Prostate gland (tissue), 2 donors: ENCODE results near the gene TRIM29. TPM values are rescaled to one million over a fixed set of nuclear protein-coding genes. Genes with fewer than 3 reads are reported as not detected.
"Not testable (repeated sequence)": the region's sequence is repeated elsewhere in the genome, so short reads cannot be mapped to it uniquely, and the experiment has no call there.

ENCODE experiments used
- DNase-seq: peaks from one replicate; pipeline ENCODE4 v3.0.0-alpha.2; 2019; ENCODE audit warnings: low spot score
- H3K27ac ChIP-seq, 2 donors: fragments of 200-600 bp; sonication (generic); 2 replicates each; pipeline ENCODE4 v1.5.1; 2017 to 2019
- H3K27me3 ChIP-seq: fragments of 200-600 bp; sonication (generic); replicated peaks from 2 replicates; pipeline ENCODE4 v1.5.1; 2019; ENCODE audit not compliant: insufficient read depth
- H3K36me3 ChIP-seq, 2 donors: fragments of 200-600 bp; sonication (generic); 1 replicate in 1 of 2; 2 replicates in 1 of 2; pipeline versions ENCODE4 v1.5.1 to v1.8.1; 2017 to 2019
- H3K4me1 ChIP-seq: fragments of 200-600 bp; sonication (generic); replicated peaks from 2 replicates; pipeline ENCODE4 v1.5.1; 2019
- H3K4me3 ChIP-seq, 2 donors: fragments of 200-600 bp; sonication (generic); 2 replicates each; pipeline ENCODE4 v1.5.1; 2017 to 2019
- H3K9me3 ChIP-seq: fragments of 200-600 bp; sonication (generic); 2 replicates; pipeline ENCODE4 v1.5.1; 2017
- POLR2A ChIP-seq: fragments of 450-650 bp; IDR thresholded peaks from one replicate; pipeline ENCODE4 v1.6.1; 2016; ENCODE audit warnings: antibody characterized with exemption, mild to moderate bottlenecking
- POLR2AphosphoS5 ChIP-seq: sonication (generic); formaldehyde crosslinking; IDR thresholded peaks from one replicate; pipeline ENCODE4 v1.6.1; 2017; ENCODE audit warnings: antibody characterized with exemption
- WGBS: methylation state at CpG from one replicate; pipeline ENCODE4 v1.1.5; 2018; 5-methylcytosine and 5-hydroxymethylcytosine counted together
- intact Hi-C: fragments of 100-400 bp; cut with DNase I; formaldehyde crosslinking; loops from one replicate; pipeline ENCODE4 v1.14.2; 2022
- total RNA-seq, 2 donors: library from RNA; depleted of rRNA; stranded (reverse); fragments of >200 nt; gene quantifications; one replicate each; pipeline ENCODE4 v1.1.0, GENCODE V29; 2016
- TF ChIP-seq, protein P1 (sequence below), 4 experiments: fragments of 200-600 bp in 2 of 4; fragments of 450-650 bp in 2 of 4; sonication (generic) in 2 of 4; IDR thresholded peaks; 1 replicate in 3 of 4; 2 replicates in 1 of 4; pipeline ENCODE4 v1.5.1; 2016 to 2019; ENCODE audit warnings: antibody characterized with exemption in 4 of 4, mild to moderate bottlenecking in 2 of 4, moderate library complexity in 2 of 4

Gene TRIM29
- total RNA-seq, 2 donors from 2014 or later, result 73.7 to 126 TPM

DNA sequence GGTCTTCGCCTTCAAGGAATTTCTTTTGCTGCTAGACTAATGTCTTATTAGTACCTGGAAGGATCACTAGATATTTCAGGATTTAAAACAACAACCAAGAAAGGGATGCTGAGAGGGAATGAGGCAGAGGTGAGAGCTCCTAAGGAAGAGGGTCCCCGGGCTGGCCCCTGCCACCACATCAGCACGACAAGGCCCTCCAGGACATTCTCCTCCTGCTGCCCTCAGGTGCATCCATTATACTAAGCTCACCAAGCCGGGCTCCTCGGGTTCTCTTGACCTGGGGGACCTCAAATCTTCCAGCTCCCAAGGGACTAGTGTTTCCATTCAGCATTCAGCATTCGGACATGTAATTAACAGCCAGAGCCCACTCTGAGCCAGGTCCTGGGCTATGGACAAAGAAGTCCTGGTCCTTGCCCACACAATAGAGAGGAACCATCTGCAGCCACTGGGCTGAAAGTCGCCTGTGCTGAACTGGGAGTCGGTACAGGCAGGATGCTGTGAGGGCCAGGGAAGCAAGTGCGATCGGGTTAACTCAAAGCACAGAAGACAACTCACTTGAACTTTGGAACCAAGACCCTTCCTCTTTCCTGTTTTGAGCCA lies 43.6 kb upstream of the TRIM29 start:
- TF ChIP-seq POLR2AphosphoS5 (no peak), POLR2A (no peak)
- TF ChIP-seq, protein P1, sequence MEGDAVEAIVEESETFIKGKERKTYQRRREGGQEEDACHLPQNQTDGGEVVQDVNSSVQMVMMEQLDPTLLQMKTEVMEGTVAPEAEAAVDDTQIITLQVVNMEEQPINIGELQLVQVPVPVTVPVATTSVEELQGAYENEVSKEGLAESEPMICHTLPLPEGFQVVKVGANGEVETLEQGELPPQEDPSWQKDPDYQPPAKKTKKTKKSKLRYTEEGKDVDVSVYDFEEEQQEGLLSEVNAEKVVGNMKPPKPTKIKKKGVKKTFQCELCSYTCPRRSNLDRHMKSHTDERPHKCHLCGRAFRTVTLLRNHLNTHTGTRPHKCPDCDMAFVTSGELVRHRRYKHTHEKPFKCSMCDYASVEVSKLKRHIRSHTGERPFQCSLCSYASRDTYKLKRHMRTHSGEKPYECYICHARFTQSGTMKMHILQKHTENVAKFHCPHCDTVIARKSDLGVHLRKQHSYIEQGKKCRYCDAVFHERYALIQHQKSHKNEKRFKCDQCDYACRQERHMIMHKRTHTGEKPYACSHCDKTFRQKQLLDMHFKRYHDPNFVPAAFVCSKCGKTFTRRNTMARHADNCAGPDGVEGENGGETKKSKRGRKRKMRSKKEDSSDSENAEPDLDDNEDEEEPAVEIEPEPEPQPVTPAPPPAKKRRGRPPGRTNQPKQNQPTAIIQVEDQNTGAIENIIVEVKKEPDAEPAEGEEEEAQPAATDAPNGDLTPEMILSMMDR (IDR thresholded peaks at IDR 0.05), result no peak
- 90% methylated on average over 10 of the region's 10 CpGs for WGBS
- Histone ChIP-seq H3K27ac (no peak overlapping the region), H3K4me1 (no peaks in the 10 kb centered on the region), H3K36me3 (no peaks in the 10 kb centered on the region), H3K27me3 (no peaks in the 10 kb centered on the region), H3K9me3 (no peaks in the 10 kb centered on the region), H3K4me3 (no peak overlapping the region)
- no peak for DNase-seq
- intact Hi-C loops, result no loop called here

DNA sequence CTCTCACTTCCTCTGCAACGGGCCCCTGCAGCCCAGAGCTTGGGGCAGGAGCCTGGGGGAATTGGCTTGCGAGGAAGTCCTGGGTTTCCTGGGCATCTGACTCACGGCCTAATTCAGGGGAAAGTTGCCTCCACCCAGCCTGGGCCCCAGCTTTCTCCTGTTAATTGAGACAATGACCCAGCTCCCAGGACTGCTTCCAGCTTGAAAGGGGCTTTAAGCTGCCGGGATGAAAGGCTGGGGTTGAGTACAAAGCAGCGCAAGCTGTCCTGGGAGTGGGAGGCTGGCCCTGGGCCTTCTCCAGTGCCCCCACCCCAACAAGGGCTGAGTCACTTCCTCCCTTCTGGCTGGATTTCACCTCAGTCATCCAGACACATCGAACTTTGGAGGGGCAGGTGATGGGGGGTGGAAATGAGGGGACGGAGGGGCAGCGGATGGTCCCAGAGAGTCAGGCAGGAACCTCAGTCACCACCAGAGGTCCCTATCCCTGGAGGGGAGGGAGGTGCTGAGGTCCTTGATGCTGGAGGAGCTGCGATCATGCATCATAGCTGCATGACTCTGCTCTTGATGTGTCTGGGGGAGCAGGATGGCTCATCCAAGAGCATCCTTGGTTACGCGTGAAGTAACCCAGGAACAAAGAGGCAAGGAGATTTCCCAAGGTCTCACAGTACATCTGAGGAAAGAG lies 42.8 kb upstream of the TRIM29 start:
- 63% methylated on average over 11 of the region's 11 CpGs for WGBS

DNA sequence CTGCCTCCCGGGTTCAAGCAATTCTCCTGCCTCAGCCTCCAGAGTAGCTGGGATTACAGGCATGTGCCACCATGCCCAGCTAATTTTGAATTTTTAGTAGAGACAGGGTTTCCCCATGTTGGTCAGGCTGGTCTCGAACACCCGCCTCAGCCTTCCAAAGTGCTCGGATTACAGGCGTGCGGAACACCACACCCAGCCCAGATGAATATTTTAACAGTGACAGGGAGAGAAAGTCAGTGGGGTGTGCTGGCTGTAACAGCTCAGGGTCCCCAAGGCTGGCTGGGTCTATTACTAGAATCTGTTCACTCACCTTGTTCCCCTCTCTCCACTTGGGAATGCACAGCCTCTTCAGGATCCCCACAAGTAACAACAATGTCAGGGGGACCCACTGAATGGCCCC lies 42.1 kb upstream of the TRIM29 start:
- WGBS, result 83% methylated on average over 5 of the region's 6 CpGs
- H3K4me1 ChIP-seq, H3K27ac ChIP-seq, H3K27me3 ChIP-seq, H3K4me3 ChIP-seq, H3K36me3 ChIP-seq, intact Hi-C loops, H3K9me3 ChIP-seq, DNase-seq: not testable (repeated sequence)

More for the DNA sequence above, 42.8 kb upstream of the TRIM29 start:
- H3K36me3 ChIP-seq, result no peaks in the 10 kb centered on the region
- H3K4me1 ChIP-seq, result no peaks in the 10 kb centered on the region
- no peaks in the 10 kb centered on the region for H3K9me3 ChIP-seq
- no peak for DNase-seq
- TF ChIP-seq, protein P1 (IDR thresholded peaks at IDR 0.05), result no peak
- TF ChIP-seq POLR2A, result no peak
- TF ChIP-seq POLR2AphosphoS5, result no peak
- no peak overlapping the region for H3K4me3 ChIP-seq
- no peaks in the 10 kb centered on the region for H3K27me3 ChIP-seq
- intact Hi-C loops, result no loop called here
- no peak overlapping the region for H3K27ac ChIP-seq

DNA sequence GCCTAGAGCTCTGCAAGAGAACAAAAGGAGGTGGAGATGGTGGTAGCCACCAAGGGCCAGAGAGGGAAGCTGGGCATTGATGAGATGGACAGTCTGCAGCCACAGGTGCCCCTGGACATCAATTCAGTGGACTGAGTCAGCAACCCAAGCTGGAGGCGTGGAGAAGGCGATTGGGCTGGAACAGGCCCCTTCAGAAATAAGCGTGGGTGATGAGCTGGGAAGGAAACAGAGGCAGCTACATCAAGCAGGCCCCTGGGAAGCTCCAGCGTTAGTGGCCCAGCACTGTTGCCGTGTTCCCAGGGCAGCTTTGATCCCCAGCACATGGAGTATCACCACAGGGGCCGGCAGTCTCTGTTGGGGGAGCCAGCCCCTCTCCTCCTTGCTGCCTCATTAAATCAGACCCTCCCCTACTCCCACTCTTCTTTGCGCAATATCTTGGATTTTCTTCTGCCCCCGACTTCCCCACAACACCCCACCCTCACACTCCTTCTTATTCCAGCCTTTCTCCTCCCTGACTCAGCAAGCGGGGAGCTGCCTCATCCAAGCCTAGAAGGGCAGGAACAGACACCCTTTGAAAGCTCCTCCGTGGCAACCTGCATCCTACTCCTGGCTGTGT lies 41.3 kb upstream of the TRIM29 start:
- H3K9me3 ChIP-seq, result no peaks in the 10 kb centered on the region
- H3K4me1 ChIP-seq, result no peaks in the 10 kb centered on the region
- TF ChIP-seq, protein P1 (IDR thresholded peaks at IDR 0.05), result no peak
- no peak for TF ChIP-seq POLR2AphosphoS5
- TF ChIP-seq POLR2A, result no peak
- WGBS, result 85% methylated on average over 10 of the region's 10 CpGs
- no peak overlapping the region for H3K27ac ChIP-seq
- H3K27me3 ChIP-seq, result no peaks in the 10 kb centered on the region
- H3K36me3 ChIP-seq, result no peaks in the 10 kb centered on the region
- no peak overlapping the region for H3K4me3 ChIP-seq
- no peak for DNase-seq
- intact Hi-C loops, result no loop called here

GRCh38 chr11:120178561-120179056 lies 40.7 kb upstream of the TRIM29 start:
- TF ChIP-seq POLR2AphosphoS5, result no peak
- no peak for TF ChIP-seq POLR2A
- Histone ChIP-seq H3K27me3 (no peaks in the 10 kb centered on the region), H3K9me3 (no peaks in the 10 kb centered on the region), H3K36me3 (no peaks in the 10 kb centered on the region), H3K4me3 (no peak overlapping the region), H3K4me1 (no peaks in the 10 kb centered on the region), H3K27ac (no peak overlapping the region)
- 79% methylated on average over 5 of the region's 5 CpGs for WGBS
- intact Hi-C loops, result no loop called here
- no peak for DNase-seq
